GM23338 (cell line): ENCODE data around the gene RPS18.

Source experiments
- CREB1 ChIP-seq: fragments of 250-450 bp; sonication (Bioruptor Pico); IDR thresholded peaks from 2 replicates; pipeline ENCODE4 v1.5.0; 2020; ENCODE audit warnings: low read depth, mild to moderate bottlenecking, moderate library complexity
- CTCF ChIP-seq, 2 experiments: fragments of 200-600 bp in 1 of 2; sonication (generic) in 1 of 2; conservative IDR thresholded peaks; 2 replicates each; pipeline versions ENCODE4 v1.5.1 to v1.6.1; 2016 to 2017; ENCODE audit warnings: antibody characterized with exemption in 2 of 2, low read depth in 2 of 2, mild to moderate bottlenecking in 2 of 2, moderate library complexity in 1 of 2
- ETS1 ChIP-seq: IDR thresholded peaks from 2 replicates; pipeline ENCODE4 v1.6.1; 2016; ENCODE audit warnings: antibody characterized with exemption
- EZH2 ChIP-seq: fragments of 200-600 bp; sonication (generic); IDR thresholded peaks from one replicate; pipeline ENCODE4 v1.8.0; 2017; ENCODE audit warnings: antibody characterized with exemption, mild to moderate bottlenecking, low read depth; ENCODE audit not compliant: unreplicated experiment
- EZH2phosphoT487 ChIP-seq: fragments of 200-600 bp; sonication (generic); IDR thresholded peaks from one replicate; pipeline ENCODE4 v1.8.1; 2018; ENCODE audit warnings: antibody characterized with exemption; ENCODE audit not compliant: unreplicated experiment
- JUNB ChIP-seq: IDR thresholded peaks from one replicate; pipeline ENCODE4 v1.6.1; 2016; ENCODE audit warnings: antibody characterized with exemption; ENCODE audit not compliant: unreplicated experiment
- NANOG ChIP-seq: IDR thresholded peaks from 2 replicates; pipeline ENCODE4 v1.6.1; 2016; ENCODE audit warnings: antibody characterized with exemption, borderline replicate concordance
- POLR2AphosphoS5 ChIP-seq: IDR thresholded peaks from 2 replicates; pipeline ENCODE4 v1.6.1; 2016; ENCODE audit warnings: antibody characterized with exemption, low read depth
- REST ChIP-seq: IDR thresholded peaks from one replicate; pipeline ENCODE4 v1.6.1; 2018; ENCODE audit warnings: antibody characterized with exemption; ENCODE audit not compliant: unreplicated experiment
- STAT1 ChIP-seq: IDR thresholded peaks from one replicate; pipeline ENCODE4 v1.6.1; 2016; ENCODE audit warnings: antibody characterized with exemption; ENCODE audit not compliant: unreplicated experiment
- ZNF114 ChIP-seq: fragments of 250-450 bp; sonication (Bioruptor Pico); IDR thresholded peaks from 2 replicates; pipeline ENCODE4 v1.5.0; 2020; ENCODE audit warnings: mild to moderate bottlenecking, moderate library complexity
- ZNF331 ChIP-seq: fragments of 250-450 bp; sonication (Bioruptor Pico); IDR thresholded peaks from 2 replicates; pipeline ENCODE4 v1.5.0; 2020; ENCODE audit warnings: low read depth, mild to moderate bottlenecking, moderate library complexity
- TF ChIP-seq, protein P1 (sequence below): fragments of 250-450 bp; sonication (Bioruptor Pico); IDR thresholded peaks from 2 replicates; pipeline ENCODE4 v1.5.0; 2020; ENCODE audit warnings: mild to moderate bottlenecking, moderate library complexity

GRCh38 chr6:33248643-33248931, 23.3 kb upstream of the RPS18 start:
- TF ChIP-seq POLR2AphosphoS5 (no peak), JUNB (no peak), EZH2 (no peak), CTCF (conservative IDR thresholded peaks at IDR 0.05; ENCODE audit: low read depth in 2 of 2) (peak in 1 of 2 experiments; percentile 15; a peak in 1 of 4 replicates), CREB1 (no peak), EZH2phosphoT487 (no peak), STAT1 (no peak), ZNF114 (no peak), REST (no peak), ETS1 (no peak), ZNF331 (CRISPR knock-in tag) (no peak), NANOG (no peak)
- TF ChIP-seq, protein P1, sequence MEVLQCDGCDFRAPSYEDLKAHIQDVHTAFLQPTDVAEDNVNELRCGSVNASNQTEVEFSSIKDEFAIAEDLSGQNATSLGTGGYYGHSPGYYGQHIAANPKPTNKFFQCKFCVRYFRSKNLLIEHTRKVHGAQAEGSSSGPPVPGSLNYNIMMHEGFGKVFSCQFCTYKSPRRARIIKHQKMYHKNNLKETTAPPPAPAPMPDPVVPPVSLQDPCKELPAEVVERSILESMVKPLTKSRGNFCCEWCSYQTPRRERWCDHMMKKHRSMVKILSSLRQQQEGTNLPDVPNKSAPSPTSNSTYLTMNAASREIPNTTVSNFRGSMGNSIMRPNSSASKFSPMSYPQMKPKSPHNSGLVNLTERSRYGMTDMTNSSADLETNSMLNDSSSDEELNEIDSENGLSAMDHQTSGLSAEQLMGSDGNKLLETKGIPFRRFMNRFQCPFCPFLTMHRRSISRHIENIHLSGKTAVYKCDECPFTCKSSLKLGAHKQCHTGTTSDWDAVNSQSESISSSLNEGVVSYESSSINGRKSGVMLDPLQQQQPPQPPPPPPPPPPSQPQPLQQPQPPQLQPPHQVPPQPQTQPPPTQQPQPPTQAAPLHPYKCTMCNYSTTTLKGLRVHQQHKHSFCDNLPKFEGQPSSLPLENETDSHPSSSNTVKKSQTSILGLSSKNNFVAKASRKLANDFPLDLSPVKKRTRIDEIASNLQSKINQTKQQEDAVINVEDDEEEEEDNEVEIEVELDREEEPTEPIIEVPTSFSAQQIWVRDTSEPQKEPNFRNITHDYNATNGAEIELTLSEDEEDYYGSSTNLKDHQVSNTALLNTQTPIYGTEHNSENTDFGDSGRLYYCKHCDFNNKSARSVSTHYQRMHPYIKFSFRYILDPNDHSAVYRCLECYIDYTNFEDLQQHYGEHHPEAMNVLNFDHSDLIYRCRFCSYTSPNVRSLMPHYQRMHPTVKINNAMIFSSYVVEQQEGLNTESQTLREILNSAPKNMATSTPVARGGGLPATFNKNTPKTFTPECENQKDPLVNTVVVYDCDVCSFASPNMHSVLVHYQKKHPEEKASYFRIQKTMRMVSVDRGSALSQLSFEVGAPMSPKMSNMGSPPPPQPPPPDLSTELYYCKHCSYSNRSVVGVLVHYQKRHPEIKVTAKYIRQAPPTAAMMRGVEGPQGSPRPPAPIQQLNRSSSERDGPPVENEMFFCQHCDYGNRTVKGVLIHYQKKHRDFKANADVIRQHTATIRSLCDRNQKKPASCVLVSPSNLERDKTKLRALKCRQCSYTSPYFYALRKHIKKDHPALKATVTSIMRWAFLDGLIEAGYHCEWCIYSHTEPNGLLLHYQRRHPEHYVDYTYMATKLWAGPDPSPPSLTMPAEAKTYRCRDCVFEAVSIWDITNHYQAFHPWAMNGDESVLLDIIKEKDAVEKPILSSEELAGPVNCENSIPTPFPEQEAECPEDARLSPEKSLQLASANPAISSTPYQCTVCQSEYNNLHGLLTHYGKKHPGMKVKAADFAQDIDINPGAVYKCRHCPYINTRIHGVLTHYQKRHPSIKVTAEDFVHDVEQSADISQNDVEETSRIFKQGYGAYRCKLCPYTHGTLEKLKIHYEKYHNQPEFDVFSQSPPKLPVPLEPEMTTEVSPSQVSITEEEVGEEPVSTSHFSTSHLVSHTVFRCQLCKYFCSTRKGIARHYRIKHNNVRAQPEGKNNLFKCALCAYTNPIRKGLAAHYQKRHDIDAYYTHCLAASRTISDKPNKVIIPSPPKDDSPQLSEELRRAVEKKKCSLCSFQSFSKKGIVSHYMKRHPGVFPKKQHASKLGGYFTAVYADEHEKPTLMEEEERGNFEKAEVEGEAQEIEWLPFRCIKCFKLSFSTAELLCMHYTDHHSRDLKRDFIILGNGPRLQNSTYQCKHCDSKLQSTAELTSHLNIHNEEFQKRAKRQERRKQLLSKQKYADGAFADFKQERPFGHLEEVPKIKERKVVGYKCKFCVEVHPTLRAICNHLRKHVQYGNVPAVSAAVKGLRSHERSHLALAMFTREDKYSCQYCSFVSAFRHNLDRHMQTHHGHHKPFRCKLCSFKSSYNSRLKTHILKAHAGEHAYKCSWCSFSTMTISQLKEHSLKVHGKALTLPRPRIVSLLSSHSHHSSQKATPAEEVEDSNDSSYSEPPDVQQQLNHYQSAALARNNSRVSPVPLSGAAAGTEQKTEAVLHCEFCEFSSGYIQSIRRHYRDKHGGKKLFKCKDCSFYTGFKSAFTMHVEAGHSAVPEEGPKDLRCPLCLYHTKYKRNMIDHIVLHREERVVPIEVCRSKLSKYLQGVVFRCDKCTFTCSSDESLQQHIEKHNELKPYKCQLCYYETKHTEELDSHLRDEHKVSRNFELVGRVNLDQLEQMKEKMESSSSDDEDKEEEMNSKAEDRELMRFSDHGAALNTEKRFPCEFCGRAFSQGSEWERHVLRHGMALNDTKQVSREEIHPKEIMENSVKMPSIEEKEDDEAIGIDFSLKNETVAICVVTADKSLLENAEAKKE (CRISPR knock-in tag), result no peak
